H1 (cell line): ENCODE measurements around the gene PHACTR1. TPM values are rescaled to one million over a fixed set of nuclear protein-coding genes. Genes with fewer than 3 reads are reported as not detected.
"Not testable (repeated sequence)": the region's sequence is repeated elsewhere in the genome, so short reads cannot be mapped to it uniquely, and the experiment has no call there.

Experiments
- CTCF ChIA-PET: fragments of 300-600 bp; sonication (Branson Sonifier 250); formaldehyde crosslinking; loops from one replicate; lab custom pipeline; 2021; ENCODE audit not compliant: partially characterized antibody; lab: Charles Lee
- POLR2A ChIA-PET: fragments of 300-600 bp; sonication (Branson Sonifier 250); formaldehyde crosslinking; loops from one replicate; lab custom pipeline; 2021; ENCODE audit warnings: inconsistent platforms; ENCODE audit not compliant: partially characterized antibody; lab: Charles Lee
- DNase-seq, 2 experiments: peaks; one replicate each; pipeline versions ENCODE4 v3.0.0 to v3.0.0-alpha.2; 2010 to 2022; ENCODE audit warnings: low spot score in 2 of 2, low read depth in 1 of 2, mixed read lengths in 1 of 2
- FAIRE-seq: peaks from 2 replicates; lab custom pipeline; 2011; peaks lifted over from hg19 to GRCh38; lab: Jason Lieb, UNC
- H2AFZ ChIP-seq: 2 replicates; pipeline ENCODE4 v1.8.1; 2012; ENCODE audit warnings: low read length, inconsistent platforms
- H2AK5ac ChIP-seq: 2 replicates; pipeline ENCODE4 v1.6.1; 2013; ENCODE audit warnings: low read depth, low read length
- H2BK120ac ChIP-seq: replicated peaks from 2 replicates; pipeline ENCODE3; 2013; ENCODE audit warnings: low read depth, low read length, inconsistent platforms
- H2BK12ac ChIP-seq: 2 replicates; pipeline ENCODE4 v1.6.1; 2013; ENCODE audit warnings: low read depth, low read length
- H2BK15ac ChIP-seq: 2 replicates; pipeline ENCODE4 v1.6.1; 2013; ENCODE audit warnings: low read length
- H2BK20ac ChIP-seq: 2 replicates; pipeline ENCODE4 v1.6.1; 2013; ENCODE audit warnings: low read length
- H2BK5ac ChIP-seq: 2 replicates; pipeline ENCODE4 v1.6.1; 2013; ENCODE audit warnings: low read depth, low read length
- H3K14ac ChIP-seq: 2 replicates; pipeline ENCODE4 v1.6.1; 2013; ENCODE audit warnings: inconsistent platforms; ENCODE audit not compliant: insufficient read length
- H3K18ac ChIP-seq: 2 replicates; pipeline ENCODE4 v1.6.1; 2013; ENCODE audit warnings: low read length; ENCODE audit errors: extremely low read depth
- H3K23ac ChIP-seq: 2 replicates; pipeline ENCODE4 v1.6.1; 2013; ENCODE audit warnings: inconsistent platforms; ENCODE audit not compliant: insufficient read length
- H3K23me2 ChIP-seq: 2 replicates; pipeline ENCODE4 v1.6.1; 2013; ENCODE audit warnings: low read depth, low read length
- H3K27ac ChIP-seq: 2 replicates; pipeline ENCODE4 v1.6.1; 2011; ENCODE audit warnings: low read depth, low read length, inconsistent platforms
- H3K27me3 ChIP-seq, 4 experiments: replicated peaks in 1 of 4; 1 replicate in 1 of 4; 2 replicates in 3 of 4; pipeline versions ENCODE4 v1.6.1 to v1.8.1; 2011 to 2013; ENCODE audit warnings: low read length in 3 of 4, mild to moderate bottlenecking in 3 of 4, inconsistent platforms in 2 of 4, mixed read lengths in 2 of 4, moderate library complexity in 1 of 4; ENCODE audit not compliant: control insufficient read depth in 3 of 4, insufficient read depth in 3 of 4; ENCODE audit errors: extremely low read depth in 1 of 4
- H3K36me3 ChIP-seq, 4 experiments: 2 replicates each; pipeline versions ENCODE4 v1.6.1 to v1.8.1; 2011 to 2013; ENCODE audit warnings: mild to moderate bottlenecking in 4 of 4, low read length in 3 of 4, moderate library complexity in 2 of 4, control low read depth in 1 of 4, inconsistent platforms in 1 of 4; ENCODE audit not compliant: insufficient read depth in 4 of 4, control insufficient read depth in 2 of 4
- H3K4ac ChIP-seq: replicated peaks from 2 replicates; pipeline ENCODE3; 2013; ENCODE audit warnings: low read length, low read depth, mixed read lengths, inconsistent platforms; ENCODE audit not compliant: insufficient read length
- H3K4me1 ChIP-seq, 4 experiments: replicated peaks in 1 of 4; 1 replicate in 1 of 4; 2 replicates in 3 of 4; pipeline versions ENCODE4 v1.6.1 to v1.8.1; 2011 to 2013; ENCODE audit warnings: low read length in 3 of 4, inconsistent platforms in 2 of 4, mixed read lengths in 1 of 4; ENCODE audit not compliant: insufficient read depth in 4 of 4, control insufficient read depth in 3 of 4
- H3K4me2 ChIP-seq, 2 experiments: 2 replicates each; pipeline versions ENCODE4 v1.6.1 to v1.8.1; 2011 to 2013; ENCODE audit warnings: low read depth in 2 of 2, low read length in 2 of 2, control low read depth in 1 of 2, inconsistent platforms in 1 of 2, mild to moderate bottlenecking in 1 of 2; ENCODE audit not compliant: insufficient read depth in 1 of 2
- H3K4me3 ChIP-seq, 4 experiments: fragments of 200-600, 300-600 bp in 1 of 4; sonication (generic), shearing (Covaris generic), sonication (Bioruptor Twin) in 1 of 4; 2 replicates each; pipeline versions ENCODE4 v1.5.1 to v1.8.1; 2011 to 2016; ENCODE audit warnings: low read length in 4 of 4, low read depth in 3 of 4, control low read depth in 2 of 4, inconsistent platforms in 2 of 4, mild to moderate bottlenecking in 2 of 4, mixed read lengths in 1 of 4, moderate library complexity in 1 of 4; ENCODE audit not compliant: insufficient read depth in 2 of 4; ENCODE audit errors: extremely low read depth in 1 of 4
- H3K56ac ChIP-seq: replicated peaks from 2 replicates; pipeline ENCODE3; 2013; ENCODE audit warnings: low read depth, mild to moderate bottlenecking, mixed read lengths, low read length, inconsistent platforms; ENCODE audit not compliant: insufficient read length
- H3K79me1 ChIP-seq: 2 replicates; pipeline ENCODE4 v1.6.1; 2013; ENCODE audit warnings: low read depth, low read length, control low read depth
- H3K79me2 ChIP-seq, 2 experiments: 2 replicates each; pipeline versions ENCODE4 v1.6.1 to v1.8.1; 2012 to 2013; ENCODE audit warnings: low read length in 2 of 2, mild to moderate bottlenecking in 2 of 2, inconsistent platforms in 1 of 2; ENCODE audit not compliant: insufficient read depth in 2 of 2, control insufficient read depth in 1 of 2
- H3K9ac ChIP-seq, 4 experiments: replicated peaks in 1 of 4; 1 replicate in 1 of 4; 2 replicates in 3 of 4; pipeline versions ENCODE4 v1.6.1 to v1.8.1; 2011 to 2013; ENCODE audit warnings: low read depth in 3 of 4, low read length in 3 of 4, control low read depth in 2 of 4, mild to moderate bottlenecking in 2 of 4, moderate library complexity in 2 of 4, inconsistent platforms in 1 of 4; ENCODE audit errors: extremely low read depth in 1 of 4
- H3K9me3 ChIP-seq, 2 experiments: 2 replicates each; pipeline versions ENCODE4 v1.6.1 to v1.8.1; 2012 to 2013; ENCODE audit warnings: mild to moderate bottlenecking in 2 of 2, moderate library complexity in 2 of 2, control low read depth in 1 of 2, inconsistent platforms in 1 of 2, low read depth in 1 of 2, low read length in 1 of 2, mixed read lengths in 1 of 2; ENCODE audit not compliant: insufficient read depth in 2 of 2
- H4K20me1 ChIP-seq, 2 experiments: replicated peaks in 1 of 2; 2 replicates each; pipeline versions ENCODE3 to v1.8.1; 2011 to 2013; ENCODE audit warnings: inconsistent platforms in 2 of 2, low read length in 2 of 2, mild to moderate bottlenecking in 1 of 2; ENCODE audit not compliant: insufficient read depth in 2 of 2, control insufficient read depth in 1 of 2
- H4K5ac ChIP-seq: 2 replicates; pipeline ENCODE4 v1.6.1; 2013; ENCODE audit warnings: low read length, low read depth, mixed read lengths, inconsistent platforms; ENCODE audit not compliant: insufficient read length
- H4K8ac ChIP-seq: 2 replicates; pipeline ENCODE4 v1.8.0; 2013; ENCODE audit warnings: mild to moderate bottlenecking, moderate library complexity, low read length, inconsistent platforms; ENCODE audit not compliant: insufficient read depth; ENCODE audit errors: extremely low read depth
- H4K91ac ChIP-seq: replicated peaks from 2 replicates; pipeline ENCODE3; 2013; ENCODE audit warnings: low read length, mixed read lengths, inconsistent platforms; ENCODE audit not compliant: insufficient read length
- GTF2F1 ChIP-seq: IDR thresholded peaks from 2 replicates; pipeline ENCODE4 v1.6.1; 2012; ENCODE audit warnings: low read depth, low read length, improper control_type of control experiment, borderline replicate concordance
- HDAC6 ChIP-seq: IDR thresholded peaks from one replicate; pipeline ENCODE4 v1.7.1; 2012; ENCODE audit warnings: low read depth, mild to moderate bottlenecking, inconsistent platforms, low read length, moderate library complexity
- NANOG ChIP-seq: IDR thresholded peaks from 2 replicates; pipeline ENCODE4 v1.6.1; 2011; ENCODE audit warnings: low read length, low read depth, mild to moderate bottlenecking, inconsistent platforms; ENCODE audit not compliant: insufficient read depth, poor library complexity, severe bottlenecking
- POLR2A ChIP-seq, 2 experiments: IDR thresholded peaks; 1 replicate in 1 of 2; 2 replicates in 1 of 2; pipeline ENCODE4 v1.6.1; 2011; ENCODE audit warnings: low read depth in 2 of 2, low read length in 2 of 2, mild to moderate bottlenecking in 2 of 2; ENCODE audit errors: control extremely low read depth in 1 of 2
- RFX5 ChIP-seq: IDR thresholded peaks from 2 replicates; pipeline ENCODE4 v1.6.1; 2011; ENCODE audit warnings: low read depth, low read length, improper control_type of control experiment, borderline replicate concordance
- SRF ChIP-seq: IDR thresholded peaks from 2 replicates; pipeline ENCODE4 v1.6.1; 2011; ENCODE audit warnings: mild to moderate bottlenecking, low read depth, low read length, moderate library complexity
- SUZ12 ChIP-seq: fragments of 200-600 bp; sonication (generic); IDR thresholded peaks from 2 replicates; pipeline ENCODE4 v1.6.1; 2012; ENCODE audit warnings: mild to moderate bottlenecking, inconsistent platforms, low read length, moderate library complexity, mixed read lengths
- WGBS, 2 experiments: shearing (Covaris generic) in 1 of 2; methylation state at CpG; one replicate each; pipeline versions ENCODE4 v1.1.6 to v1.1.7; 2013 to 2015; ENCODE audit warnings: low lambda C conversion rate in 2 of 2, mixed read lengths in 2 of 2, inconsistent platforms in 1 of 2, low coverage in 1 of 2, missing lambda C conversion rate in 1 of 2; ENCODE audit not compliant: insufficient replicate concordance in 2 of 2, insufficient coverage in 1 of 2, insufficient read length in 1 of 2; ENCODE audit errors: extremely low coverage in 1 of 2, missing lambda C conversion rate in 1 of 2; 5-methylcytosine and 5-hydroxymethylcytosine counted together
- polyA plus RNA-seq, 7 experiments: library from polyadenylated mRNA; depleted of rRNA in 3 of 7; stranded (reverse) in 5 of 7; unstranded in 2 of 7; fragments of >200 nt in 5 of 7; fragments of 200-250 nt in 2 of 7; gene quantifications; 1 replicate in 5 of 7; 2 replicates in 1 of 7; 4 replicates in 1 of 7; pipeline versions ENCODE4 v1.2.1 to v1.2.3, GENCODE V29; 2011 to 2013; ENCODE audit warnings: missing spikeins in 2 of 7, mixed read lengths in 2 of 7
- total RNA-seq: library from RNA; stranded (reverse); fragmentation: NEBNext Ultra II Directional; extraction: Animal tissue kit (Norgen Biotek cat#: 25700); gene quantifications from 2 replicates; pipeline ENCODE4 v1.2.1, GENCODE V29; 2021
- TF ChIP-seq, protein P1 (sequence below), 3 experiments: IDR thresholded peaks; 1 replicate in 2 of 3; 2 replicates in 1 of 3; pipeline versions ENCODE4 v1.5.1 to v1.6.1; 2011; ENCODE audit warnings: low read length in 3 of 3, mild to moderate bottlenecking in 3 of 3, inconsistent platforms in 2 of 3, low read depth in 1 of 3, moderate library complexity in 1 of 3; ENCODE audit not compliant: insufficient read depth in 1 of 3; ENCODE audit errors: control extremely low read depth in 1 of 3

PHACTR1 gene
- total and polyA plus RNA-seq, 2 of the 8 experiments (the other 6 are each of a cell fraction or from before 2014, with no cell fraction given) = 3.9 to 17.1 TPM

DNA sequence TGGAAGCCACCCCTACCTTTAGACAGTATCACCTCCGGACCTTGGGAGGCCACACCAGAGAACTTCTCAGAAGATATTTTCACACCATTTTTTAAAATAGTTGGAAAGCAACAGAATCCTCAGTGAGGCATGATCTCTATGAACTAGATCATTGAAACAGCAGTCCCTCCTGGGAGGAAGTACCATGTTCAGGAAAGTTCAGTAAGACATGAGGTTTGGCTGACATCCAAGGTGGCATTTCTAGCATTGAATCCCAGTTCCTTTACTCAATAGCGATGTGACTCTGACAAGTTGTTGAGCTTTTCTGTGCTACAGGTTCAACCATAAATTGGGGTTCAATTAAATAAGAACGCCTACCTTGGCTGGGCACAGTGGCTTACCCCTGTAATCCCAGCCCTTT lies 442.7 kb downstream of the PHACTR1 start (continued):
- TF ChIP-seq RFX5 (no peak), POLR2A (IDR thresholded peaks at IDR 0.05; ENCODE audit: control extremely low read depth in 1 of 2, low read depth in 2 of 2, low read length in 2 of 2) (no peak), SUZ12 (no peak), NANOG (no peak), GTF2F1 (no peak), HDAC6 (no peak), SRF (no peak)
- TF ChIP-seq, protein P1, sequence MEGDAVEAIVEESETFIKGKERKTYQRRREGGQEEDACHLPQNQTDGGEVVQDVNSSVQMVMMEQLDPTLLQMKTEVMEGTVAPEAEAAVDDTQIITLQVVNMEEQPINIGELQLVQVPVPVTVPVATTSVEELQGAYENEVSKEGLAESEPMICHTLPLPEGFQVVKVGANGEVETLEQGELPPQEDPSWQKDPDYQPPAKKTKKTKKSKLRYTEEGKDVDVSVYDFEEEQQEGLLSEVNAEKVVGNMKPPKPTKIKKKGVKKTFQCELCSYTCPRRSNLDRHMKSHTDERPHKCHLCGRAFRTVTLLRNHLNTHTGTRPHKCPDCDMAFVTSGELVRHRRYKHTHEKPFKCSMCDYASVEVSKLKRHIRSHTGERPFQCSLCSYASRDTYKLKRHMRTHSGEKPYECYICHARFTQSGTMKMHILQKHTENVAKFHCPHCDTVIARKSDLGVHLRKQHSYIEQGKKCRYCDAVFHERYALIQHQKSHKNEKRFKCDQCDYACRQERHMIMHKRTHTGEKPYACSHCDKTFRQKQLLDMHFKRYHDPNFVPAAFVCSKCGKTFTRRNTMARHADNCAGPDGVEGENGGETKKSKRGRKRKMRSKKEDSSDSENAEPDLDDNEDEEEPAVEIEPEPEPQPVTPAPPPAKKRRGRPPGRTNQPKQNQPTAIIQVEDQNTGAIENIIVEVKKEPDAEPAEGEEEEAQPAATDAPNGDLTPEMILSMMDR (IDR thresholded peaks at IDR 0.05; ENCODE audit: control extremely low read depth in 1 of 3, insufficient read depth in 1 of 3, low read depth in 1 of 3, low read length in 3 of 3) = no peak

DNA sequence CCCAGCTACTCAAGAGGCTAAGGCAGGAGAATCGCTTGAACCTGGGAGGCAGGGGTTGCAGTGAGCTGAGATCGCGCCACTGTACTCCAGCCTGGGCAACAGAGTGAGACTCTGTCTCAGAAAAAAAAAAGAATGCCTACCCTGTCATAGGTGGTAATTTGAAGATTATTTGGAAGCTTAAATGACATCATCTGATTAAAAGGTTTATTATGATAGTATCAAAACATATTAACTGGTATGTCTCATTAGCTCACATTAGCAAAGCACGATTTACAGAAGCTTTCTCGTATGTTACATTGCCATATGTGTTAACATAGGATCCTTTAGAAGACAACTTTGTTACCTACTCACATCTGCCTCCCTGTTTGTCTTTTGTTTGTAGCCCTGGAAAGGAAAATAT lies 443.3 kb downstream of the PHACTR1 start:
- 92% methylated on average over 5 of the region's 5 CpGs; no CpG with 5 or more reads in 1 of the 2 experiments for WGBS, 2 experiments
- H3K14ac ChIP-seq, H3K79me2 ChIP-seq: not testable (repeated sequence)

More for the DNA sequence above, 443.3 kb downstream of the PHACTR1 start:
- H2BK5ac ChIP-seq, H3K4me1 ChIP-seq, H4K20me1 ChIP-seq, POLR2A ChIA-PET, H4K91ac ChIP-seq, DNase-seq, H3K9ac ChIP-seq, H3K23ac ChIP-seq, H3K18ac ChIP-seq, H3K4me3 ChIP-seq, H4K8ac ChIP-seq, H3K27me3 ChIP-seq, H2AFZ ChIP-seq, H3K4ac ChIP-seq, H2BK120ac ChIP-seq, H3K4me2 ChIP-seq, H3K36me3 ChIP-seq, H2BK20ac ChIP-seq, H3K56ac ChIP-seq, H4K5ac ChIP-seq, FAIRE-seq, H3K79me1 ChIP-seq, H2BK15ac ChIP-seq, H2AK5ac ChIP-seq, H2BK12ac ChIP-seq, H3K9me3 ChIP-seq, H3K27ac ChIP-seq, H3K23me2 ChIP-seq: not testable (repeated sequence)
- CTCF ChIA-PET = interaction anchor here (1.2 to 2.0 kb wide), 2 partner anchors 11 to 17 kb away, joined by 3 to 6 read pairs; no protein-coding TSS in a partner anchor
